DND-41 (cell line): ENCODE results near the gene TBCD.

Source experiments
- ATAC-seq: fragments of 200-7000 bp; cut with Tn5 transposase; 3 replicates; pipeline ENCODE4 v1.9.1; 2021; ENCODE audit warnings: low read depth; ENCODE audit not compliant: insufficient read depth
- DNase-seq: peaks from one replicate; pipeline ENCODE4 v3.0.0-alpha.2; 2020
- H2AFZ ChIP-seq: 2 replicates; pipeline ENCODE4 v1.6.0; 2012; ENCODE audit warnings: low read depth, low read length
- H3K27ac ChIP-seq: 2 replicates; pipeline ENCODE4 v1.5.1; 2012; ENCODE audit warnings: low read length, inconsistent platforms
- H3K27me3 ChIP-seq: fragments of 200-600 bp; sonication (generic); 2 replicates; pipeline ENCODE4 v1.6.0; 2012; ENCODE audit warnings: low read length, mild to moderate bottlenecking, inconsistent platforms; ENCODE audit not compliant: insufficient read depth, poor library complexity
- H3K36me3 ChIP-seq: 2 replicates; pipeline ENCODE4 v1.5.1; 2012; ENCODE audit warnings: low read length, inconsistent platforms; ENCODE audit not compliant: insufficient read depth
- H3K4me1 ChIP-seq: 2 replicates; pipeline ENCODE4 v1.5.1; 2012; ENCODE audit warnings: mild to moderate bottlenecking, low read length; ENCODE audit not compliant: insufficient read depth
- H3K4me2 ChIP-seq: 2 replicates; pipeline ENCODE4 v1.6.0; 2012; ENCODE audit warnings: mild to moderate bottlenecking, moderate library complexity, low read length, inconsistent platforms; ENCODE audit not compliant: insufficient read depth
- H3K4me3 ChIP-seq, 2 experiments: fragments of 200-600 bp in 1 of 2; shearing (Covaris generic) in 1 of 2; 2 replicates each; pipeline ENCODE4 v1.5.1; 2012 to 2016; ENCODE audit warnings: inconsistent platforms in 2 of 2, low read length in 2 of 2, mild to moderate bottlenecking in 2 of 2, low read depth in 1 of 2, moderate library complexity in 1 of 2
- H3K79me2 ChIP-seq: 2 replicates; pipeline ENCODE4 v1.6.0; 2012; ENCODE audit warnings: low read length, inconsistent platforms; ENCODE audit not compliant: insufficient read depth
- H3K9ac ChIP-seq: 2 replicates; pipeline ENCODE4 v1.6.0; 2012; ENCODE audit warnings: low read depth, mild to moderate bottlenecking, inconsistent platforms, low read length, moderate library complexity
- H3K9me3 ChIP-seq: 2 replicates; pipeline ENCODE4 v1.5.1; 2012; ENCODE audit warnings: low read length, moderate library complexity, mild to moderate bottlenecking, inconsistent platforms; ENCODE audit not compliant: insufficient read depth, severe bottlenecking
- H4K20me1 ChIP-seq: 2 replicates; pipeline ENCODE4 v1.6.0; 2012; ENCODE audit warnings: low read length; ENCODE audit not compliant: insufficient read depth
- CTCF ChIP-seq: IDR thresholded peaks from 2 replicates; pipeline ENCODE4 v1.5.1; 2012; ENCODE audit warnings: borderline replicate concordance, low read length, moderate library complexity, mild to moderate bottlenecking; ENCODE audit not compliant: poor library complexity, severe bottlenecking; ENCODE audit errors: extremely low read depth
- EZH2 ChIP-seq: IDR thresholded peaks from 3 replicates; pipeline ENCODE4 v1.6.1; 2012; ENCODE audit warnings: borderline replicate concordance, low read depth, mild to moderate bottlenecking, moderate library complexity, low read length, inconsistent platforms; ENCODE audit not compliant: severe bottlenecking

The TBCD gene

GRCh38 chr17:82780195-82780594 lies 28.3 kb downstream of the TBCD start:
- H3K27me3 ChIP-seq: no peaks in the 10 kb centered on the region
- H3K9me3 ChIP-seq: no peaks in the 10 kb centered on the region
- peaks cover 14% of the 10 kb centered on the region for H3K4me1 ChIP-seq
- no peak overlapping the region for H3K4me2 ChIP-seq
- H3K9ac ChIP-seq: no peak overlapping the region
- H4K20me1 ChIP-seq: peaks cover 12% of the 10 kb centered on the region; the same call in 1 of the 2 replicates
- ATAC-seq (no peak), DNase-seq (no peak)
- TF ChIP-seq EZH2: no peak
- TF ChIP-seq CTCF: no peak
- H3K36me3 ChIP-seq: peaks cover 51% of the 10 kb centered on the region
- H2AFZ ChIP-seq: no peak overlapping the region
- H3K4me3 ChIP-seq: no peak overlapping the region
- no peak overlapping the region for H3K27ac ChIP-seq
- H3K79me2 ChIP-seq: peaks cover 34% of the 10 kb centered on the region

- H4K20me1 ChIP-seq: peaks cover 14% of the 10 kb centered on the region; the same call in 1 of the 2 replicates
- H3K36me3 ChIP-seq: peaks cover 52% of the 10 kb centered on the region
- H2AFZ ChIP-seq: no peak overlapping the region
- ATAC-seq: peak; percentile 35
- peaks cover 12% of the 10 kb centered on the region for H3K4me1 ChIP-seq
- no peak overlapping the region for H3K9ac ChIP-seq
- no peak overlapping the region for H3K4me3 ChIP-seq
- TF ChIP-seq EZH2 (no peak), CTCF (no peak)
- no peak for DNase-seq
- H3K27ac ChIP-seq: peak overlapping the region; percentile 28; the same call in 1 of the 2 replicates
- H3K27me3 ChIP-seq: no peaks in the 10 kb centered on the region
- H3K9me3 ChIP-seq: no peaks in the 10 kb centered on the region
- peaks cover 37% of the 10 kb centered on the region for H3K79me2 ChIP-seq
- no peak overlapping the region for H3K4me2 ChIP-seq
Measured at GRCh38 chr17:82780971-82781893, 29.4 kb downstream of the TBCD start.

GRCh38 chr17:82781894-82782274 lies 30.0 kb downstream of the TBCD start:
- H3K27me3 ChIP-seq: no peaks in the 10 kb centered on the region
- H3K4me1 ChIP-seq: peaks cover 12% of the 10 kb centered on the region
- H3K27ac ChIP-seq: peak overlapping the region; percentile 79
- peaks cover 42% of the 10 kb centered on the region for H3K79me2 ChIP-seq
- DNase-seq: peak; percentile 86
- no peak overlapping the region for H3K4me3 ChIP-seq
- TF ChIP-seq CTCF (peak; percentile 98), EZH2 (no peak)
- H3K9me3 ChIP-seq: no peaks in the 10 kb centered on the region
- no peak overlapping the region for H3K4me2 ChIP-seq
- H3K36me3 ChIP-seq: peaks cover 46% of the 10 kb centered on the region
- ATAC-seq: peak; percentile 100
- 0 out of 2 replicates have a peak overlapping the region, but pooled peaks have one; percentile 7 for H2AFZ ChIP-seq
- peak overlapping the region; percentile 40 for H3K9ac ChIP-seq
- peaks cover 16% of the 10 kb centered on the region; the same call in 1 of the 2 replicates for H4K20me1 ChIP-seq
